Stomach (tissue), 9 donors: ENCODE data around the gene LTBR. TPM values are rescaled to one million over a fixed set of nuclear protein-coding genes. Genes with fewer than 3 reads are reported as not detected.
"Not testable (repeated sequence)": the region's sequence is repeated elsewhere in the genome, so short reads cannot be mapped to it uniquely, and the experiment has no call there.

Experiments
- DNase-seq, 2 donors: peaks; one replicate each; pipeline versions ENCODE4 v3.0.0 to v3.0.0-alpha.2; 2013 to 2019
- H3K27ac ChIP-seq, 5 donors: fragments of 200-600 bp in 4 of 5; sonication (generic) in 4 of 5; one replicate each; pipeline ENCODE4 v1.5.1; 2013 to 2019; ENCODE audit warnings: mild to moderate bottlenecking in 1 of 5, moderate library complexity in 1 of 5
- H3K27me3 ChIP-seq, 3 donors: fragments of 200-600 bp; sonication (generic); one replicate each; pipeline ENCODE4 v1.5.1; 2017 to 2019; ENCODE audit warnings: mixed run types in 1 of 3
- H3K36me3 ChIP-seq, 4 donors: fragments of 200-600 bp; sonication (generic); 1 replicate in 3 of 4; 2 replicates in 1 of 4; pipeline ENCODE4 v1.5.1; 2016 to 2019
- H3K4me1 ChIP-seq, 4 donors: fragments of 200-600 bp; sonication (generic); one replicate each; pipeline ENCODE4 v1.5.1; 2016 to 2019
- H3K4me3 ChIP-seq, 4 donors: fragments of 200-600 bp; sonication (generic) in 3 of 4; one replicate each; pipeline ENCODE4 v1.5.1; 2016 to 2019; ENCODE audit warnings: mild to moderate bottlenecking in 1 of 4
- H3K9me3 ChIP-seq, 4 donors: fragments of 200-600 bp; sonication (generic); one replicate each; pipeline ENCODE4 v1.5.1; 2016 to 2019
- EP300 ChIP-seq: sonication (generic); formaldehyde crosslinking; IDR thresholded peaks from one replicate; pipeline ENCODE4 v1.6.1; 2017; ENCODE audit warnings: antibody characterized with exemption
- POLR2A ChIP-seq, 4 donors: fragments of 450-650 bp; IDR thresholded peaks; one replicate each; pipeline ENCODE4 v1.6.1; 2016; ENCODE audit warnings: antibody characterized with exemption in 4 of 4, control low read depth in 2 of 4, mild to moderate bottlenecking in 1 of 4, moderate library complexity in 1 of 4
- POLR2AphosphoS5 ChIP-seq, 3 donors: sonication (generic); formaldehyde crosslinking; IDR thresholded peaks; one replicate each; pipeline ENCODE4 v1.6.1; 2016; ENCODE audit warnings: antibody characterized with exemption in 3 of 3
- WGBS, 5 donors: extraction: QIAGEN DNeasy Blood & Tissue Kit in 3 of 5; methylation state at CpG; one replicate each; pipeline versions ENCODE4 v1.1.5 to v1.1.7; 2013 to 2018; 5-methylcytosine and 5-hydroxymethylcytosine counted together
- intact Hi-C: fragments of 100-400 bp; cut with DNase I; formaldehyde crosslinking; loops from one replicate; pipeline ENCODE4 v1.15.1; 2023; ENCODE audit warnings: low total_unique reads
- polyA plus RNA-seq, 3 donors: library from polyadenylated mRNA; stranded (reverse); fragments of 200-250 nt; gene quantifications; one replicate each; pipeline ENCODE4 v1.2.3, GENCODE V29; 2013
- total RNA-seq, 5 donors: library from RNA; depleted of rRNA; stranded (reverse); fragments of >200 nt; gene quantifications; one replicate each; pipeline versions ENCODE4 v1.1.0 to v1.2.3, GENCODE V29; 2014 to 2016
- TF ChIP-seq, protein P1 (sequence below), 7 experiments: fragments of 450-650 bp in 4 of 7; fragments of 200-600 bp in 3 of 7; sonication (generic) in 3 of 7; IDR thresholded peaks; one replicate each; pipeline ENCODE4 v1.5.1; 2016 to 2019; ENCODE audit warnings: antibody characterized with exemption in 7 of 7, control low read depth in 2 of 7, mild to moderate bottlenecking in 1 of 7
- donor health status: healthy with polysubstance abuse.
- donor health status: Bipolar disorder and iron deficiency.
- donor health status: healthy.

The LTBR gene
- total and polyA plus RNA-seq, 8 donors = 27.5 to 471 (median 62.3) TPM

- Histone ChIP-seq H3K4me1 (peaks cover 72 to 91% (median 85%) of the 10 kb centered on the region in 4 donors), H3K36me3 (peaks cover 31 to 42% (median 41%) of the 10 kb centered on the region in 4 donors), H3K4me3 (peak overlapping the region; percentile 75 to 92 (median 82)), H3K27me3 (no peaks in the 10 kb centered on the region), H3K27ac (peak overlapping the region; percentile 85 to 99 (median 97)), H3K9me3 (no peaks in the 10 kb centered on the region)
- WGBS, 5 donors = 0 to 2% (median 1%) methylated on average over 10 to 11 of the region's 11 CpGs
- TF ChIP-seq, protein P1, sequence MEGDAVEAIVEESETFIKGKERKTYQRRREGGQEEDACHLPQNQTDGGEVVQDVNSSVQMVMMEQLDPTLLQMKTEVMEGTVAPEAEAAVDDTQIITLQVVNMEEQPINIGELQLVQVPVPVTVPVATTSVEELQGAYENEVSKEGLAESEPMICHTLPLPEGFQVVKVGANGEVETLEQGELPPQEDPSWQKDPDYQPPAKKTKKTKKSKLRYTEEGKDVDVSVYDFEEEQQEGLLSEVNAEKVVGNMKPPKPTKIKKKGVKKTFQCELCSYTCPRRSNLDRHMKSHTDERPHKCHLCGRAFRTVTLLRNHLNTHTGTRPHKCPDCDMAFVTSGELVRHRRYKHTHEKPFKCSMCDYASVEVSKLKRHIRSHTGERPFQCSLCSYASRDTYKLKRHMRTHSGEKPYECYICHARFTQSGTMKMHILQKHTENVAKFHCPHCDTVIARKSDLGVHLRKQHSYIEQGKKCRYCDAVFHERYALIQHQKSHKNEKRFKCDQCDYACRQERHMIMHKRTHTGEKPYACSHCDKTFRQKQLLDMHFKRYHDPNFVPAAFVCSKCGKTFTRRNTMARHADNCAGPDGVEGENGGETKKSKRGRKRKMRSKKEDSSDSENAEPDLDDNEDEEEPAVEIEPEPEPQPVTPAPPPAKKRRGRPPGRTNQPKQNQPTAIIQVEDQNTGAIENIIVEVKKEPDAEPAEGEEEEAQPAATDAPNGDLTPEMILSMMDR (IDR thresholded peaks at IDR 0.05) = peak in 4 of 7 experiments; percentile 36 to 58 (median 48)
- TF ChIP-seq EP300 = no peak
- TF ChIP-seq POLR2AphosphoS5 (IDR thresholded peaks at IDR 0.05) = peak; percentile 21 to 84 (median 76)
- intact Hi-C loops = loop anchor here (10.0 kb wide), 1 partner anchor 49 kb away; the partner anchor contains the start of gene LTBR
- DNase-seq = peak; percentile 81 to 92
These were observed 48.4 kb upstream of the LTBR start for GRCh38 chr12:6335451-6336078.

GRCh38 chr12:6336079-6336888 lies 47.7 kb upstream of the LTBR start:
- intact Hi-C loops = loop anchor here (10.0 kb wide), 1 partner anchor 49 kb away; the partner anchor contains the start of gene LTBR
- Histone ChIP-seq H3K4me3 (peak overlapping the region; percentile 75 to 92 (median 82)), H3K4me1 (peaks cover 72 to 84% (median 81%) of the 10 kb centered on the region in 4 donors), H3K27me3 (no peaks in the 10 kb centered on the region), H3K27ac (peak overlapping the region; percentile 85 to 99 (median 97)), H3K9me3 (no peaks in the 10 kb centered on the region), H3K36me3 (peaks cover 25 to 35% (median 34%) of the 10 kb centered on the region in 4 donors)
- 0 to 2% (median 0%) methylated on average over 11 to 12 of the region's 12 CpGs for WGBS, 5 donors
- peak; percentile 90 to 97 for DNase-seq
- TF ChIP-seq EP300 = peak; percentile 94
- peak in 1 of 4 donors; percentile 34 for TF ChIP-seq POLR2A (IDR thresholded peaks at IDR 0.05)
- TF ChIP-seq, protein P1 (IDR thresholded peaks at IDR 0.05) = no peak
- TF ChIP-seq POLR2AphosphoS5 (IDR thresholded peaks at IDR 0.05) = peak; percentile 63 to 88 (median 82)

DNA sequence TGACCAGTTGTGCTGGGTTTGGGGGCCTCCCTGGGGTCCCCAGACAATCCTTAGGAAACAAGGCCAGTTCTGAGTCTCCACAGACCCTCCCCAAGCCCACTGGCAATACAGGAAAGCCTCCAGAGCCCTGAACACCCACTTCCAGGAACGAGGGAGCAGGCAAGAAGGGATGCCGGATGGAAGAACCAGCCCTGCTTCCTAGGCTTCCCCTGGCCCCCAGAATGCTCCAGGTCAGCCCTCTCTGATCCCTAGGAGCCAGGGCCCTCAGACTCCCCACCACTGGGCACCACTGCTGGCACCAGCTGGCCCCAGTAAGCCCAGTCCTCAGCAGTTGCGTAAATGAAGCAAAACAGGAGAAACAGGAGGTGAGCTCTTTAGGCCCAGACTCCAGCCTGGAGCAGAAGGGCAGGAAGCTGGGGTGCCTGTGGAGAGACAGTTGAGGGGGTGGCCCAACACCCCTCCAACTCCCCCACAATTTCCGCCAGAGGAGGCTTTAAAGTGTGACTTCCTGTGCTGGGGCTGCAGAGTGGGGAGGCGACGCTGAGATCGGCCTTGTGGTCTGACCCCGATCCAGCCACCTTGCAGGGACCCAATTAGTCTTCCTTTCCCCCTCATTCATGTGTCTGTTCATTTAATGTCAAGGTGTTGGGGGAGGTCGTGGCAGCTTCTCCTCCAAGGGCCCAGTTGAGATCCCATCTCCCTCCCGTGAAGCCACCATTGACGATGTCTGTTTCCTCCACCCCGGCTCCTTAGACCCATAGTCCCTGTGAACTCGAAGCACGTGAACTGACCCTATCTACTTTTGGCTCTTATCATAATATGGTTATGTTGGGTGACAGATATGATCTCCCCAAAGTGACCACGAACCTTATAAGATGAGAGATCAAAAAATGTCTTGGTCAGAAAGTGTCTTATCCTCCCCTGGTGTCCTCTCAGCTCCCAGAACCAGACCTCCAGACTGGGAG lies 46.8 kb upstream of the LTBR start:
- Histone ChIP-seq H3K4me1 (peaks cover 73 to 82% (median 78%) of the 10 kb centered on the region in 4 donors), H3K27me3 (no peaks in the 10 kb centered on the region), H3K27ac (peak overlapping the region; percentile 85 to 99 (median 97)), H3K4me3 (peak overlapping the region; percentile 75 to 92 (median 82)), H3K9me3 (no peaks in the 10 kb centered on the region), H3K36me3 (peaks cover 16 to 26% (median 25%) of the 10 kb centered on the region in 4 donors)
- intact Hi-C loops = loop anchor here (10.0 kb wide), 1 partner anchor 48 kb away; the partner anchor contains the start of gene LTBR
- peak in 1 of 2 donors; percentile 67 for DNase-seq
- peak in 2 of 3 donors; percentile 12 to 21 for TF ChIP-seq POLR2AphosphoS5 (IDR thresholded peaks at IDR 0.05)
- TF ChIP-seq EP300 = no peak
- no peak for TF ChIP-seq POLR2A (IDR thresholded peaks at IDR 0.05)
- 12 to 25% (median 22%) methylated on average over 14 to 15 of the region's 15 CpGs for WGBS, 5 donors

DNA sequence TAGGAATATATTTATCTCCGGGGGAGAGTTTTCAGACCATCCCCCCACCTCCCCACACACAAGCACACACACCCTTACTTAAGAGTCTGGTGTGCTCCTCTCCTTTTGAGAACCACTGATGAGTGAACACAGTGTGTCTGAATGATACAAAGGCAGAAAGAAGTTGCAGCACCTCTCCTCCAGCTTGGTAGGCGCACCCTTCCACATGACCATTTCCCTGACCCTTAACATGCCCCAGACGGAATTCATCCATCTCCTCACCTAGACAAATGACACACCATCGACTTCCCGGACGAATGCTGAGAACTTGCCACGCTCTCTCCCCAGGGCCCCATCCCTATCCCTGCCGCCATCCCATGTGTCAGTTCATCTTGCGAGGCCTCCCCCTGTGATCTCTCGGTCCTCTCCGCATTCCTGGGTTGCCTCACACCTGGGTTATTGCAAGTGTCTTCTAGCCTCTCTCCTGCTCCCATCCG lies 46.0 kb upstream of the LTBR start:
- Histone ChIP-seq H3K4me3 (peak overlapping the region; percentile 75 to 92 (median 82)), H3K9me3 (no peaks in the 10 kb centered on the region), H3K36me3 (peaks cover 8 to 18% (median 17%) of the 10 kb centered on the region in 4 donors), H3K27me3 (no peaks in the 10 kb centered on the region), H3K4me1 (peaks cover 76 to 82% (median 78%) of the 10 kb centered on the region in 4 donors), H3K27ac (peak overlapping the region; percentile 85 to 99 (median 97))
- peak in 2 of 3 donors; percentile 9 to 67 for TF ChIP-seq POLR2AphosphoS5 (IDR thresholded peaks at IDR 0.05)
- TF ChIP-seq, protein P1 (IDR thresholded peaks at IDR 0.05) = no peak
- TF ChIP-seq POLR2A (IDR thresholded peaks at IDR 0.05) = no peak
- intact Hi-C loops = loop anchor here (10.0 kb wide), 1 partner anchor 47 kb away; the partner anchor contains the start of gene LTBR
- no peak for DNase-seq
- WGBS, 5 donors = 29 to 59% (median 45%) methylated on average over 12 of the region's 12 CpGs

- 48 to 71% (median 57%) methylated on average over 7 to 8 of the region's 8 CpGs for WGBS, 5 donors
- not testable (repeated sequence) for H3K27me3 ChIP-seq, DNase-seq, H3K9me3 ChIP-seq
- Histone ChIP-seq H3K36me3 (peaks cover 2 to 12% (median 12%) of the 10 kb centered on the region in 4 donors), H3K4me1 (peaks cover 76 to 82% (median 78%) of the 10 kb centered on the region in 4 donors), H3K27ac (peak overlapping the region; percentile 85 to 99 (median 97)), H3K4me3 (peak overlapping the region; percentile 75 to 92 (median 82))
- intact Hi-C loops = loop anchor here (10.0 kb wide), 1 partner anchor 46 kb away; the partner anchor contains the start of gene LTBR
These were observed 45.4 kb upstream of the LTBR start for GRCh38 chr12:6338536-6338935.
